A549 (cell line): ENCODE data around the gene CCDC14. TPM values are rescaled to one million over a fixed set of nuclear protein-coding genes. Genes with fewer than 3 reads are reported as not detected.
"Not testable (repeated sequence)": the region's sequence is repeated elsewhere in the genome, so short reads cannot be mapped to it uniquely, and the experiment has no call there.

Experiments
- ATAC-seq, 2 experiments: fragments of 200-7000 bp in 1 of 2; fragments of >200 bp in 1 of 2; cut with Nextera tagmentation in 1 of 2; cut with Tn5 transposase in 1 of 2; 3 replicates each; pipeline versions ENCODE4 v1.8.0 to v1.9.1; 2018 to 2020; ENCODE audit warnings: mild to moderate bottlenecking in 1 of 2, moderate library complexity in 1 of 2
- CTCF ChIA-PET: fragments of 300-600 bp; sonication (Branson Sonifier 250); formaldehyde crosslinking; extraction: SDS; loops from one replicate; lab custom pipeline; 2021; ENCODE audit warnings: antibody characterized with exemption, inconsistent platforms; lab: Yijun Ruan, JAX
- POLR2A ChIA-PET: fragments of 350-600 bp; formaldehyde crosslinking; extraction: SDS; loops from one replicate; lab custom pipeline; 2021; ENCODE audit warnings: antibody characterized with exemption, inconsistent platforms; lab: Yijun Ruan, JAX
- DNase-seq, 2 experiments: peaks; one replicate each; pipeline versions ENCODE4 v3.0.0 to v3.0.0-alpha.2; 2011 to 2016; ENCODE audit warnings: low read depth in 1 of 2, low spot score in 1 of 2
- FAIRE-seq: peaks from 2 replicates; lab custom pipeline; 2011; peaks lifted over from hg19 to GRCh38; lab: Jason Lieb, UNC
- H3K27ac ChIP-seq, 2 experiments: fragments of >200 bp; sonication (Bioruptor Twin); formaldehyde crosslinking; 3 replicates each; pipeline ENCODE4 v1.5.1; 2016 to 2017
- H3K4me1 ChIP-seq: fragments of >200 bp; sonication (Bioruptor Twin); formaldehyde crosslinking; 3 replicates; pipeline ENCODE4 v1.6.1; 2016
- H3K4me2 ChIP-seq: fragments of >200 bp; sonication (Bioruptor Twin); formaldehyde crosslinking; 3 replicates; pipeline ENCODE4 v1.6.1; 2016
- H3K4me3 ChIP-seq: fragments of >200 bp; sonication (Bioruptor Twin); formaldehyde crosslinking; 3 replicates; pipeline ENCODE4 v1.5.1; 2016
- H3K9me3 ChIP-seq: fragments of >200 bp; sonication (Bioruptor Twin); formaldehyde crosslinking; 3 replicates; pipeline ENCODE4 v1.6.1; 2016
- BHLHE40 ChIP-seq: IDR thresholded peaks from 2 replicates; pipeline ENCODE4 v1.6.1; 2012; ENCODE audit warnings: low read depth, low read length, inconsistent platforms
- CBX2 ChIP-seq: fragments of 200-600 bp; sonication (generic); IDR thresholded peaks from 2 replicates; pipeline ENCODE4 v1.6.1; 2016; ENCODE audit warnings: low read depth, mild to moderate bottlenecking, borderline replicate concordance
- CHD2 ChIP-seq: fragments of 150-350 bp; IDR thresholded peaks from 2 replicates; pipeline ENCODE4 v1.6.1; 2014; ENCODE audit warnings: low read length; ENCODE audit not compliant: partially characterized antibody
- CHD4 ChIP-seq: fragments of 200-600 bp; sonication (generic); IDR thresholded peaks from 2 replicates; pipeline ENCODE4 v1.6.1; 2016; ENCODE audit warnings: antibody characterized with exemption, mild to moderate bottlenecking, borderline replicate concordance
- FOSB ChIP-seq: fragments of 250-450 bp; sonication (Bioruptor Pico); IDR thresholded peaks from 2 replicates; pipeline ENCODE4 v1.5.0; 2020; ENCODE audit warnings: mild to moderate bottlenecking, moderate library complexity
- GATA3 ChIP-seq: IDR thresholded peaks from 2 replicates; pipeline ENCODE4 v1.6.1; 2012; ENCODE audit warnings: borderline replicate concordance
- NFE2L2 ChIP-seq: fragments of 150-350 bp; conservative IDR thresholded peaks from 2 replicates; pipeline ENCODE4 v1.6.1; 2014; ENCODE audit warnings: low read length
- POLR2A ChIP-seq: IDR thresholded peaks from 2 replicates; pipeline ENCODE4 v1.6.1; 2012; ENCODE audit warnings: mild to moderate bottlenecking, low read length
- SMC3 ChIP-seq: fragments of >200 bp; sonication (Bioruptor Twin); formaldehyde crosslinking; IDR thresholded peaks from 3 replicates; pipeline ENCODE4 v1.6.1; 2018; ENCODE audit warnings: inconsistent platforms
- TP53 ChIP-seq: fragments of 250-450 bp; sonication (Bioruptor Pico); IDR thresholded peaks from 2 replicates; pipeline ENCODE4 v1.5.0; 2021; ENCODE audit warnings: mild to moderate bottlenecking, moderate library complexity
- ZNF302 ChIP-seq: fragments of 250-450 bp; sonication (Bioruptor Pico); IDR thresholded peaks from 2 replicates; pipeline ENCODE4 v1.9.0; 2021; ENCODE audit warnings: inconsistent platforms, mild to moderate bottlenecking, moderate library complexity
- WGBS: methylation state at CpG from one replicate; pipeline ENCODE4 v1.1.6; 2017; ENCODE audit errors: missing lambda C conversion rate; 5-methylcytosine and 5-hydroxymethylcytosine counted together
- polyA plus RNA-seq, 4 experiments: library from polyadenylated mRNA; depleted of rRNA in 3 of 4; stranded (reverse); fragments of >200 nt; fragmentation: RNase III in 1 of 4; extraction: RNeasy Plus Mini Kit Qiagen cat#74134 plus additional on column Dnase treatment in 1 of 4; gene quantifications; 2 replicates in 3 of 4; 3 replicates in 1 of 4; pipeline ENCODE4 v1.2.3, GENCODE V29; 2011 to 2017
- TF ChIP-seq, protein P1 (sequence below): fragments of >200 bp; sonication (Bioruptor Twin); formaldehyde crosslinking; IDR thresholded peaks from 3 replicates; pipeline ENCODE4 v1.6.1; 2016
- TF ChIP-seq, protein P2 (sequence below): fragments of 150-350 bp; IDR thresholded peaks from 2 replicates; pipeline ENCODE4 v1.6.1; 2014; ENCODE audit warnings: low read depth, mild to moderate bottlenecking, low read length
- TF ChIP-seq, protein P3 (sequence below): fragments of 250-450 bp; sonication (Bioruptor Pico); IDR thresholded peaks from 2 replicates; pipeline ENCODE4 v1.5.0; 2021; ENCODE audit warnings: mild to moderate bottlenecking, moderate library complexity, borderline replicate concordance

Gene CCDC14
- polyA plus RNA-seq, 2 of the 4 experiments (the other 2 are of a cell fraction), result 29.3 to 71.4 TPM

DNA sequence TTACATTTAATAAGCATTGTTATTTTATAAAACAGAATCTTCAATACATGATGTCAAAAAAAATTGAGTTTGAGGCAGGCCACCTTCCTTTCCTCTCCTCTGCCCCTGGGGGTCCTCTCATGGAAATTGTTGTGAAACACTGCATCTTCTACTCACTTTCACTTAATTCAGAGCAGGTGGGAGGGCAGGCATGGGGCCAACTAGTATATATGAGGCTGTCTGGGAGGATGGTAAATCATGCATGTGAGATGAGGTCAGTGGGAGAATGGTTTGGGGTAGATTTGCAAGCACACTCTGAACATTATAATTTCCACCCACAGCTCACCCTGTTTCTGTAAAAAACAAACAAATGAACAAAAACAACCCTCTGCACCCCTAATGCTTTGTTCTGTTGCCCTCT is 10.4 kb upstream of the CCDC14 start:
- DNase-seq, result no peak
- ChIA-PET POLR2A (no interaction called here), CTCF (interaction anchor here (1.4 kb wide), 1 partner anchor 9 kb away, joined by 4 read pairs; no protein-coding TSS in a partner anchor)
- Histone ChIP-seq H3K27ac (no peak overlapping the region), H3K4me3 (no peak overlapping the region), H3K4me2 (no peak overlapping the region), H3K4me1 (no peaks in the 10 kb centered on the region), H3K9me3 (no peaks in the 10 kb centered on the region)
- FAIRE-seq, result no peak
- TF ChIP-seq CHD2, result no peak
- TF ChIP-seq CHD4, result no peak
- no peak for TF ChIP-seq NFE2L2
- TF ChIP-seq, protein P1, sequence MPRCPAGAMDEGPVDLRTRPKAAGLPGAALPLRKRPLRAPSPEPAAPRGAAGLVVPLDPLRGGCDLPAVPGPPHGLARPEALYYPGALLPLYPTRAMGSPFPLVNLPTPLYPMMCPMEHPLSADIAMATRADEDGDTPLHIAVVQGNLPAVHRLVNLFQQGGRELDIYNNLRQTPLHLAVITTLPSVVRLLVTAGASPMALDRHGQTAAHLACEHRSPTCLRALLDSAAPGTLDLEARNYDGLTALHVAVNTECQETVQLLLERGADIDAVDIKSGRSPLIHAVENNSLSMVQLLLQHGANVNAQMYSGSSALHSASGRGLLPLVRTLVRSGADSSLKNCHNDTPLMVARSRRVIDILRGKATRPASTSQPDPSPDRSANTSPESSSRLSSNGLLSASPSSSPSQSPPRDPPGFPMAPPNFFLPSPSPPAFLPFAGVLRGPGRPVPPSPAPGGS, result no peak
- TF ChIP-seq ZNF302 (CRISPR knock-in tag), result no peak
- TF ChIP-seq FOSB (CRISPR knock-in tag), result no peak
- TF ChIP-seq POLR2A, result no peak
- TF ChIP-seq, protein P2, sequence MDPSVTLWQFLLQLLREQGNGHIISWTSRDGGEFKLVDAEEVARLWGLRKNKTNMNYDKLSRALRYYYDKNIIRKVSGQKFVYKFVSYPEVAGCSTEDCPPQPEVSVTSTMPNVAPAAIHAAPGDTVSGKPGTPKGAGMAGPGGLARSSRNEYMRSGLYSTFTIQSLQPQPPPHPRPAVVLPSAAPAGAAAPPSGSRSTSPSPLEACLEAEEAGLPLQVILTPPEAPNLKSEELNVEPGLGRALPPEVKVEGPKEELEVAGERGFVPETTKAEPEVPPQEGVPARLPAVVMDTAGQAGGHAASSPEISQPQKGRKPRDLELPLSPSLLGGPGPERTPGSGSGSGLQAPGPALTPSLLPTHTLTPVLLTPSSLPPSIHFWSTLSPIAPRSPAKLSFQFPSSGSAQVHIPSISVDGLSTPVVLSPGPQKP, result no peak
- TF ChIP-seq TP53 (CRISPR knock-in tag), result no peak
- TF ChIP-seq CBX2, result no peak
- no peak for TF ChIP-seq BHLHE40
- no peak for TF ChIP-seq SMC3
- no peak for TF ChIP-seq GATA3
- TF ChIP-seq, protein P3, sequence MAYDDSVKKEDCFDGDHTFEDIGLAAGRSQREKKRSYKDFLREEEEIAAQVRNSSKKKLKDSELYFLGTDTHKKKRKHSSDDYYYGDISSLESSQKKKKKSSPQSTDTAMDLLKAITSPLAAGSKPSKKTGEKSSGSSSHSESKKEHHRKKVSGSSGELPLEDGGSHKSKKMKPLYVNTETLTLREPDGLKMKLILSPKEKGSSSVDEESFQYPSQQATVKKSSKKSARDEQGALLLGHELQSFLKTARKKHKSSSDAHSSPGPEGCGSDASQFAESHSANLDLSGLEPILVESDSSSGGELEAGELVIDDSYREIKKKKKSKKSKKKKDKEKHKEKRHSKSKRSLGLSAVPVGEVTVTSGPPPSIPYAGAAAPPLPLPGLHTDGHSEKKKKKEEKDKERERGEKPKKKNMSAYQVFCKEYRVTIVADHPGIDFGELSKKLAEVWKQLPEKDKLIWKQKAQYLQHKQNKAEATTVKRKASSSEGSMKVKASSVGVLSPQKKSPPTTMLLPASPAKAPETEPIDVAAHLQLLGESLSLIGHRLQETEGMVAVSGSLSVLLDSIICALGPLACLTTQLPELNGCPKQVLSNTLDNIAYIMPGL, result no peak
- ATAC-seq, result no peak

DNA sequence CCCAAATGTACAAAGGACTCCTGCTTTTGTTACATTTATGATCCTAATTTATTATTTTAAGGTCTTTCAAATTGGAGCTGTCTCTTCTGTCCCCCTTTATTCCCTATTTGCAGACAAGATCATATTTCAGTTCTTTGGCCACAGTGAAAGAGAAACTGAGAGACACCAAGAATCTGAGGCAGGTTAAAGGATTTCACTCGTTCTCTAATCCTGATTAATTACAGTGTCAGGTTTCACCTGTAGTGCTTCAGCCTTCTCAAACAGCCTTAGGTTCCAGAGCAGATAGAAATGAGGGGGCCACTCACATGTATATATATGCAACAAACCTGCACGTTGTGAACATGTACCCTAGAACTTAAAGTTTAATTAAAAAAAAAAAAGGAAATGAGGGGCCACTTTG is 6.2 kb upstream of the CCDC14 start:
- ATAC-seq, H3K27ac ChIP-seq, POLR2A ChIA-PET, H3K4me2 ChIP-seq, FAIRE-seq, CTCF ChIA-PET, H3K9me3 ChIP-seq, H3K4me1 ChIP-seq, DNase-seq, H3K4me3 ChIP-seq: not testable (repeated sequence)
- WGBS, result 16% methylated on average over 2 of the region's 2 CpGs

DNA sequence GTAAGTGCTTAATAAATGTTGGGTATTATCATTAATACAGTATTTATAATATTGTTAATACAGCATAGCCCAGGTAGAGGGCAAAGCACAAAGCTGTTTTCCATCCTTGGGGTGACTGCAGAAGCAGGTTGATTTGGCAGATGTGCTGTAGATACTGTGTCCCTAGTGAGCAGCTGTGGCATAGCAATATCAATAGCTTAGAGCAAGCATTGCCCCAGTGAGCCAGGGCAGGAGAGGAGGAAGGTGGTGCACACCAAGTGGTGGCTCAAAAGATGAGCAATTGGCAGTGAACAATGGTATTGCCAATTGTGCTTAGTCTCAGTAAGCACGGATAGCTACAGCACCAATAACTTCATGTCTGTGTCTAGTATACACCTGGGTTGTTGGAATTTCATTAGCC is 5.8 kb upstream of the CCDC14 start:
- CTCF ChIA-PET, H3K4me3 ChIP-seq, FAIRE-seq, H3K9me3 ChIP-seq, POLR2A ChIA-PET, H3K4me1 ChIP-seq, H3K4me2 ChIP-seq, DNase-seq, H3K27ac ChIP-seq: not testable (repeated sequence)
- WGBS, result 6% methylated on average over 1 of the region's 1 CpG
- ATAC-seq, result peak; percentile 92 to 93

DNA sequence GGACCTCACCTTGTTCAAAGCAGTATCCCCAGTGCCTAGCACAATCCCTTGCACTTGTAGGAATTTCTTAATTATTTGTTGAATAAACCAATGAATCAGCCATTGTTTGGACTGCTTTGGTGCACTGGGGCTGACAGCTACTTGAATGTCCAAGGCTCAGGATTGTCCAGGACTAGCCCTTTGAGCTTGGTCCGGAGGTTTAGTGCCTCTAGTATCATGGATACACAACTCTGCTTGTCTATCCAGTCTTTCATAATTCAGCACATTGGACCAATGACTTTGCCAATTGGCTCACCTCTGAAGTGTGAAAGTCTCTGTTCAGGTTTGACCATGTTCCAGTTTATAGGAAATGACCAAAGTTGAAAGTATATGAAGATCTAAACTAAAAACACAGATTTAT is 3.8 kb upstream of the CCDC14 start:
- H3K9me3 ChIP-seq, POLR2A ChIA-PET, ATAC-seq, H3K4me2 ChIP-seq, DNase-seq, H3K4me1 ChIP-seq, H3K27ac ChIP-seq, H3K4me3 ChIP-seq, FAIRE-seq: not testable (repeated sequence)
- WGBS, result 5% methylated on average over 1 of the region's 1 CpG
- CTCF ChIA-PET, result interaction anchor here (0.9 to 1.5 kb wide), 3 partner anchors 15 to 241 kb away, joined by 3 to 4 read pairs (median 4); no protein-coding TSS in a partner anchor
